CD4-positive, alpha-beta T cell (primary cell): ENCODE data around the gene CA4. TPM values are rescaled to one million over a fixed set of nuclear protein-coding genes. Genes with fewer than 3 reads are reported as not detected.

ENCODE experiments used
- ATAC-seq: fragments of 200-7000 bp; cut with Tn5 transposase; one replicate; pipeline ENCODE4 v1.10.0; 2022; ENCODE audit warnings: mild to moderate bottlenecking; ENCODE audit not compliant: poor library complexity
- CTCF ChIA-PET: fragments of 350-600 bp; sonication (Branson Sonifier 250); formaldehyde crosslinking; loops from one replicate; lab custom pipeline; 2021; ENCODE audit warnings: antibody characterized with exemption, inconsistent platforms; lab: Charles Lee
- POLR2A ChIA-PET: fragments of 350-600 bp; sonication (Branson Sonifier 250); formaldehyde crosslinking; loops from one replicate; lab custom pipeline; 2021; ENCODE audit warnings: antibody characterized with exemption, inconsistent platforms; lab: Charles Lee
- DNase-seq, 14 experiments: peaks; one replicate each; pipeline ENCODE4 v3.0.0-alpha.2; 2013 to 2020; ENCODE audit warnings: mixed read lengths in 2 of 14
- H3K27ac ChIP-seq, 2 donors: one replicate each; pipeline versions ENCODE4 v1.5.1 to v1.7.0; 2013; ENCODE audit warnings: low read length in 2 of 2, low read depth in 1 of 2, mild to moderate bottlenecking in 1 of 2
- H3K27me3 ChIP-seq, 2 experiments: 1 replicate in 1 of 2; 2 replicates in 1 of 2; pipeline versions ENCODE4 v1.6.1 to v1.7.0; 2013; ENCODE audit warnings: low read length in 2 of 2, control low read depth in 1 of 2, mild to moderate bottlenecking in 1 of 2, moderate library complexity in 1 of 2; ENCODE audit not compliant: insufficient read depth in 2 of 2, control insufficient read depth in 1 of 2
- H3K36me3 ChIP-seq: one replicate; pipeline ENCODE4 v1.6.1; 2013; ENCODE audit warnings: low read length, control low read depth; ENCODE audit not compliant: insufficient read depth
- H3K4me1 ChIP-seq: one replicate; pipeline ENCODE4 v1.6.1; 2013; ENCODE audit warnings: low read length, control low read depth; ENCODE audit not compliant: insufficient read depth
- H3K4me3 ChIP-seq: one replicate; pipeline ENCODE4 v1.5.1; 2013; ENCODE audit warnings: mild to moderate bottlenecking, low read length, moderate library complexity
- H3K9me3 ChIP-seq, 2 experiments: 1 replicate in 1 of 2; 2 replicates in 1 of 2; pipeline versions ENCODE4 v1.6.1 to v1.7.0; 2013; ENCODE audit warnings: low read length in 2 of 2, mild to moderate bottlenecking in 2 of 2, control low read depth in 1 of 2, moderate library complexity in 1 of 2; ENCODE audit not compliant: control insufficient read depth in 1 of 2, insufficient read depth in 1 of 2
- H3K27ac Mint-ChIP-seq: one replicate; pipeline ENCODE4 v1.8.0; 2020; ENCODE audit warnings: mixed read lengths
- H3K27me3 Mint-ChIP-seq: one replicate; pipeline ENCODE4 v1.8.0; 2021; ENCODE audit warnings: mixed read lengths
- H3K36me3 Mint-ChIP-seq: one replicate; pipeline ENCODE4 v1.8.0; 2021; ENCODE audit warnings: low read depth, mixed read lengths
- H3K4me1 Mint-ChIP-seq: one replicate; pipeline ENCODE4 v1.8.0; 2021; ENCODE audit warnings: low read depth, mixed read lengths
- H3K4me3 Mint-ChIP-seq: one replicate; pipeline ENCODE4 v1.8.0; 2020; ENCODE audit warnings: mild to moderate bottlenecking, mixed read lengths
- H3K9me3 Mint-ChIP-seq: one replicate; pipeline ENCODE4 v1.8.0; 2020; ENCODE audit warnings: mixed read lengths
- CTCF ChIP-seq: fragments of 200-600 bp; IDR thresholded peaks from one replicate; pipeline ENCODE4 v1.8.0; 2022; ENCODE audit warnings: antibody characterized with exemption, mild to moderate bottlenecking
- intact Hi-C, 2 experiments: fragments of 100-400 bp; cut with DNase I in 1 of 2; cut with micrococcal nuclease in 1 of 2; formaldehyde crosslinking; loops; one replicate each; pipeline versions ENCODE4 v1.15.1 to v1.9.0; 2023 to 2025; cut with DNase I, micrococcal nuclease
- total RNA-seq, 174 experiments: library from RNA in 2 of 174; stranded (reverse) in 2 of 174; gene quantifications; one replicate each; pipeline ENCODE4 v1.2.3 and lab custom pipeline; 2021 to 2026

The CA4 gene
- total RNA-seq, 2 experiments from 2014 or later: not detected

GRCh38 chr17:60127068-60128064 lies 22.4 kb upstream of the CA4 start:
- Mint-ChIP-seq H3K4me3 (no peak overlapping the region), H3K36me3 (peaks cover 1% of the 10 kb centered on the region), H3K27me3 (peaks cover 4% of the 10 kb centered on the region), H3K27ac (no peak overlapping the region), H3K4me1 (peaks cover under 1% of the 10 kb centered on the region), H3K9me3 (no peaks in the 10 kb centered on the region)
- no peaks in the 10 kb centered on the region for H3K9me3 ChIP-seq
- POLR2A ChIA-PET: no interaction called here
- CTCF ChIA-PET: no interaction called here
- no peaks in the 10 kb centered on the region for H3K27me3 ChIP-seq
- DNase-seq: no peak
- H3K4me1 ChIP-seq: no peaks in the 10 kb centered on the region
- TF ChIP-seq CTCF: no peak
- H3K36me3 ChIP-seq: no peaks in the 10 kb centered on the region
- no peak for ATAC-seq
- no peak overlapping the region for H3K27ac ChIP-seq
- no peak overlapping the region for H3K4me3 ChIP-seq
- intact Hi-C loops: no loop called here

- ATAC-seq (no peak), DNase-seq (no peak)
- no peaks in the 10 kb centered on the region for H3K4me1 ChIP-seq
- no peaks in the 10 kb centered on the region for H3K36me3 ChIP-seq
- intact Hi-C loops: no loop called here
- Mint-ChIP-seq H3K4me1 (peaks cover 7% of the 10 kb centered on the region), H3K36me3 (peaks cover 4% of the 10 kb centered on the region), H3K4me3 (no peak overlapping the region), H3K27me3 (peaks cover 4% of the 10 kb centered on the region), H3K27ac (no peak overlapping the region), H3K9me3 (no peaks in the 10 kb centered on the region)
- POLR2A ChIA-PET: no interaction called here
- no peaks in the 10 kb centered on the region for H3K27me3 ChIP-seq
- no peaks in the 10 kb centered on the region for H3K9me3 ChIP-seq
- CTCF ChIA-PET: no interaction called here
- H3K4me3 ChIP-seq: no peak overlapping the region
- no peak overlapping the region for H3K27ac ChIP-seq
- TF ChIP-seq CTCF: no peak
Measured at GRCh38 chr17:60128171-60128859, 21.5 kb upstream of the CA4 start.

GRCh38 chr17:60129164-60129563 lies 20.6 kb upstream of the CA4 start:
- ChIA-PET CTCF (interaction anchor here (1.0 kb wide), 1 partner anchor 10 kb away, joined by 4 read pairs; no protein-coding TSS in a partner anchor), POLR2A (no interaction called here)
- Histone ChIP-seq H3K4me1 (peaks cover 2% of the 10 kb centered on the region), H3K4me3 (no peak overlapping the region), H3K27ac (no peak overlapping the region), H3K27me3 (no peaks in the 10 kb centered on the region), H3K9me3 (no peaks in the 10 kb centered on the region), H3K36me3 (no peaks in the 10 kb centered on the region)
- peaks cover 12% of the 10 kb centered on the region for H3K4me1 Mint-ChIP-seq
- peaks cover 4% of the 10 kb centered on the region for H3K36me3 Mint-ChIP-seq
- H3K27me3 Mint-ChIP-seq: peaks cover 4% of the 10 kb centered on the region
- intact Hi-C loops: no loop called here
- ATAC-seq: no peak
- DNase-seq: no peak
- TF ChIP-seq CTCF: no peak
- no peak overlapping the region for H3K27ac Mint-ChIP-seq
- no peaks in the 10 kb centered on the region for H3K9me3 Mint-ChIP-seq
- no peak overlapping the region for H3K4me3 Mint-ChIP-seq
